Epithelial cell of proximal tubule (primary cell): ENCODE data around the gene AUTS2. TPM values are rescaled to one million over a fixed set of nuclear protein-coding genes. Genes with fewer than 3 reads are reported as not detected.

Experiments used
- DNase-seq: peaks from one replicate; pipeline ENCODE4 v3.0.0-alpha.2; 2011; ENCODE audit warnings: low read depth
- H3K4me3 ChIP-seq: 2 replicates; pipeline ENCODE4 v1.5.1; 2011; ENCODE audit warnings: low read depth, mild to moderate bottlenecking, low read length
- CTCF ChIP-seq: conservative IDR thresholded peaks from 2 replicates; pipeline ENCODE4 v1.5.1; 2012; ENCODE audit warnings: low read depth, mild to moderate bottlenecking, low read length
- total RNA-seq: library from RNA; depleted of rRNA; stranded (reverse); fragments of >200 nt; gene quantifications from 2 replicates; pipeline ENCODE4 v1.2.3, GENCODE V29; 2015

The AUTS2 gene
- total RNA-seq, 1 donor from 2014 or later, result 10.0 TPM

DNA sequence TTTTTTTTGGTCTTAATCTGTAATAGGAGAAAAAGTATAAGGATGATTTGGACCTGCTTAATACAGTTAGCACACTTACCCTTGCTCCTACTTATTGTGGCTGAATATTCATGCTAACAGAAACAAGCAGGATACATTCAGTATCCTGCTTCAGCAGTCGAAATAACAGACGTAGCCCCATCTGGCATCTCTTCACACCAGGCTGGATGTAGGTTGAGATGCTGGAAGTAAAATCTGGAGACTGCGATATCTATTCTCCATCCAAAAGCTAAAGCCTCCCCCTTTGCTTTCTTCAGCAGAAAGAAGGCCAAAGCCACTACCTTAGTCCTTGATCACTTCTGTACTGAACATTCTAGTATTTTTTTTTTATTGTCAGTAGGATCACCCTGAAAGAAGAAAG lies 537.4 kb downstream of the AUTS2 start:
- no peak for DNase-seq
- H3K4me3 ChIP-seq, result no peak overlapping the region
- no peak for TF ChIP-seq CTCF

DNA sequence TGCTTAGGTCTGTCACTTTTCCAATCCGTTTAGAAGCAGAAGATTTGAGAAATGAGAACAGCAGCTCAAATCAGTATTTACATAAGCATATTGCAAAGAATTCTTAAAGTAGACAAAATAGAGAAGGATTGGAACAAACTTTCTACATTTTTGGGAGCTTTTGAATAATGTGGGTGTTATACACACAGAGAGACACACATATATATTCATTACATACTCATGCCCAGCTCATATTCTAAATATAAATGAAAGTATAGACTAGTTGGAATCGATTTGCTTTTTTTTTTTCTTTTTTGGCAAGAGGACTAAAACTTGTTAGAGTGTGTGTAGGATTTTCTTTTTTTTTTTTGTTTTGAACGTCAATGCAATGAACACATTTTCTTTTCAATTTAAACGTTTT lies 538.9 kb downstream of the AUTS2 start:
- DNase-seq, result no peak
- H3K4me3 ChIP-seq, result no peak overlapping the region
- no peak for TF ChIP-seq CTCF

GRCh38 chr7:70142247-70142932 lies 544.1 kb downstream of the AUTS2 start:
- no peak overlapping the region for H3K4me3 ChIP-seq

GRCh38 chr7:70143075-70144044 lies 545.1 kb downstream of the AUTS2 start:
- DNase-seq, result no peak
- no peak for TF ChIP-seq CTCF
- no peak overlapping the region for H3K4me3 ChIP-seq

More at GRCh38 chr7:70142247-70142932, 544.1 kb downstream of the AUTS2 start:
- no peak for TF ChIP-seq CTCF
- no peak for DNase-seq

DNA sequence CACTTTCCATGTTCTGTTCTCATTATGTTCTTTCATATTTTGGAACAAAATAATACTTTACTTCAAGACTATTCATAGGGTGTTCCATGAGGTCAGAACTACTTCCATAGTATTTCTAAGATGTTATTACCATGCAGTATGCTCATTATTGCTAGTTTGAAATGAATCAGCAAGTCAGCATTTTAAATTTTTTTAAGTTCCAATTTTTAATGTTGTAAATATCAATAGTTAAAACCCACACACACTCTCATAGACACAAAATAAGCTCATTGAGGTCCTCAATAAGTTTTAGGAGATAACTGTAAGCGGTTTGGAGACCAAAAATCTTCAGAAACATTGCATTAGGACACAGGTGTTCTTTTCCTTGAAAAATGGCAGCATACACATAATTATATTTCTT lies 550.7 kb downstream of the AUTS2 start:
- no peak overlapping the region for H3K4me3 ChIP-seq
- no peak for DNase-seq
- TF ChIP-seq CTCF, result no peak

DNA sequence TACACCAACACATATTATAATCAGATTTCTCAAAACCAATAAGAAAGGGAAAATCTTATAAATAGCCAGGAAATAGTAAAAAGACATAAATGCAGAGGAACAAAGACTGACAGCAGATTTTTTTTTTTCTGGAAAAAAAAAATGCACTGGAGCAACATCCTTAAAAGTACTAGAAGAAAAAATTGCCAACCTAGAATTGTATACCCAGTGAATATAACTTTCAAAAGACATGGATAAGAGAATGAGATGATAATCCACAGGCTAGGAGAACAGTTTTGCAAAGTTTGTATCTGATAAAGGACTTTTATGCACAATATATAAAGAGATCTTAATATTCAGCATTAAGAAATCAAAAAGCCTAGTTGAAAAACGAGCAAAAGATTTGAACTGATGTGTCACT lies 554.0 kb downstream of the AUTS2 start:
- no peak overlapping the region for H3K4me3 ChIP-seq
- no peak for TF ChIP-seq CTCF
- DNase-seq, result no peak
